ENCODE results near the gene NCF4. TPM values are rescaled to one million over a fixed set of nuclear protein-coding genes. Genes with fewer than 3 reads are reported as not detected.

Gene NCF4
- total RNA-seq, 1 experiment from 2014 or later, result not detected

DNA sequence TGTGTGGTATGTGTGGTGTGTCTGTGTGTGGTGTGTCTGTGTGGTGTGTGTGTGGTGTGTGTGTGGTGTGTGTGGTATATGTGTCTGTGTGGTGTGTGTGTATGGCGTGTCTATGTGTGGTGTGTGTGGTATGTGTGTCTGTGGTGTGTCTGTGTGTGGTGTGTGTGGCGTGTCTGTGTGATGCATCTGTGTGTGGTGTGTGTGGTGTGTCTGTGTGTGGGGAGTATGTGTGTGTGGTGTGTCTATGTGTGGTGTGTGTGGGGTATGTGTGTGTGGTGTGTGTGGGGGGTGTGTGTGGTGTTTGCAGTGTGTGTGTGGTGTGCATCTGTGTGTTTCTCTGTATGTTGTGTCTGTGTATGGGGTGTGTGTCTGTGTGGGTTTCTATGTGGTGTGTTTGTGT, 36.2 kb upstream of the NCF4 start:
- DNase-seq, result no peak
- Histone ChIP-seq H3K14ac (ENCODE audit: insufficient read depth, low read length) (no peak overlapping the region), H2BK12ac (ENCODE audit: insufficient read length, low read depth, low read length) (no peak overlapping the region), H2BK120ac (ENCODE audit: low read depth, low read length, poor library complexity, severe bottlenecking) (no peak overlapping the region), H3K56ac (ENCODE audit: insufficient read length, low read depth, low read length) (no peak overlapping the region), H3K4ac (ENCODE audit: low read depth, low read length) (no peak overlapping the region), H4K5ac (ENCODE audit: insufficient read length, low read depth, low read length) (no peak overlapping the region), H3K23ac (ENCODE audit: insufficient read length, low read depth, low read length) (no peak overlapping the region), H3T11ph (ENCODE audit: low read length) (no peak overlapping the region), H3K79me2 (ENCODE audit: insufficient read depth, low read length) (no peaks in the 10 kb centered on the region), H3K4me1 (ENCODE audit: insufficient read depth, low read length) (no peaks in the 10 kb centered on the region), H2BK5ac (ENCODE audit: insufficient read length, low read length) (no peak overlapping the region), H3K27ac (ENCODE audit: insufficient read length, low read depth, low read length) (no peak overlapping the region), H4K8ac (replicated peaks; ENCODE audit: insufficient read length, low read depth, low read length) (no peak overlapping the region), H4K91ac (ENCODE audit: insufficient read length, low read depth, low read length) (peak overlapping the region; percentile 48), H3K9me3 (ENCODE audit: control insufficient read depth, low read depth, low read length) (no peaks in the 10 kb centered on the region), H2AFZ (ENCODE audit: low read length) (no peak overlapping the region), H3K9ac (ENCODE audit: extremely low read depth, insufficient read length, low read length) (no peak overlapping the region), H3K4me2 (ENCODE audit: insufficient read depth, insufficient read length, low read length) (no peak overlapping the region), H3K79me1 (ENCODE audit: insufficient read depth, low read depth, low read length, poor library complexity, severe bottlenecking) (no peaks in the 10 kb centered on the region), H2AK5ac (ENCODE audit: insufficient read length, low read length) (peak overlapping the region; percentile 30), H4K20me1 (ENCODE audit: control insufficient read depth, insufficient read depth, insufficient read length) (no peaks in the 10 kb centered on the region), H2BK20ac (ENCODE audit: low read depth, low read length, poor library complexity, severe bottlenecking) (no peak overlapping the region), H3K27me3 (ENCODE audit: insufficient read depth, low read length) (no peaks in the 10 kb centered on the region; the same call in 1 of the 2 replicates), H3K18ac (ENCODE audit: insufficient read length, low read depth, low read length) (peak overlapping the region; percentile 28), H3K23me2 (ENCODE audit: insufficient read length, low read depth, low read length, poor library complexity, severe bottlenecking) (no peaks in the 10 kb centered on the region), H2BK15ac (ENCODE audit: low read depth, low read length) (no peak overlapping the region)
- Mint-ChIP-seq H3K9me3 (no peaks in the 10 kb centered on the region; a peak in 1 of 5 replicates), H3K27me3 (ENCODE audit: low read depth) (peaks cover 28% of the 10 kb centered on the region), H3K27ac (peak overlapping the region in 1 of 3 experiments; percentile 61; a peak in 2 of 7 replicates), H3K4me1 (peaks cover 22 to 29% of the 10 kb centered on the region in 2 experiments), H3K4me3 (no peak overlapping the region; a peak in 1 of 5 replicates), H3K36me3 (ENCODE audit: insufficient read depth in 1 of 3, low read depth in 3 of 3) (no peaks in the 10 kb centered on the region)
- TF ChIP-seq, protein P1, sequence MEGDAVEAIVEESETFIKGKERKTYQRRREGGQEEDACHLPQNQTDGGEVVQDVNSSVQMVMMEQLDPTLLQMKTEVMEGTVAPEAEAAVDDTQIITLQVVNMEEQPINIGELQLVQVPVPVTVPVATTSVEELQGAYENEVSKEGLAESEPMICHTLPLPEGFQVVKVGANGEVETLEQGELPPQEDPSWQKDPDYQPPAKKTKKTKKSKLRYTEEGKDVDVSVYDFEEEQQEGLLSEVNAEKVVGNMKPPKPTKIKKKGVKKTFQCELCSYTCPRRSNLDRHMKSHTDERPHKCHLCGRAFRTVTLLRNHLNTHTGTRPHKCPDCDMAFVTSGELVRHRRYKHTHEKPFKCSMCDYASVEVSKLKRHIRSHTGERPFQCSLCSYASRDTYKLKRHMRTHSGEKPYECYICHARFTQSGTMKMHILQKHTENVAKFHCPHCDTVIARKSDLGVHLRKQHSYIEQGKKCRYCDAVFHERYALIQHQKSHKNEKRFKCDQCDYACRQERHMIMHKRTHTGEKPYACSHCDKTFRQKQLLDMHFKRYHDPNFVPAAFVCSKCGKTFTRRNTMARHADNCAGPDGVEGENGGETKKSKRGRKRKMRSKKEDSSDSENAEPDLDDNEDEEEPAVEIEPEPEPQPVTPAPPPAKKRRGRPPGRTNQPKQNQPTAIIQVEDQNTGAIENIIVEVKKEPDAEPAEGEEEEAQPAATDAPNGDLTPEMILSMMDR (conservative IDR thresholded peaks at IDR 0.05), result no peak
- no CpG with 5 or more reads among the region's 2 CpGs for WGBS (ENCODE audit: extremely low coverage, insufficient read length, low lambda C conversion rate)
